Measurements from ENCODE around the gene NHSL2. TPM values are rescaled to one million over a fixed set of nuclear protein-coding genes. Genes with fewer than 3 reads are reported as not detected.

The NHSL2 gene
- total RNA-seq, 2 donors from 2014 or later, result 5.5 to 9.3 TPM

- no peaks in the 10 kb centered on the region for H3K27me3 ChIP-seq
Observed at GRCh38 chrX:72108666-72109065, 198.0 kb downstream of the NHSL2 start.

GRCh38 chrX:72110051-72110875, 199.6 kb downstream of the NHSL2 start:
- H3K36me3 ChIP-seq, result no peaks in the 10 kb centered on the region
- peaks cover 0 to 4% of the 10 kb centered on the region in 2 donors for H3K4me1 ChIP-seq
- TF ChIP-seq CTCF (IDR thresholded peaks at IDR 0.05), result no peak
- H3K4me3 ChIP-seq, result no peak overlapping the region
- no peaks in the 10 kb centered on the region for H3K27me3 ChIP-seq
- DNase-seq (ENCODE audit: low spot score), result no peak
- H3K27ac ChIP-seq, result no peak overlapping the region
- no peaks in the 10 kb centered on the region for H3K9me3 ChIP-seq

More at GRCh38 chrX:72108666-72109065, 198.0 kb downstream of the NHSL2 start:
- H3K27ac ChIP-seq, result no peak overlapping the region
- no peak for DNase-seq (ENCODE audit: low spot score)
- H3K4me3 ChIP-seq, result no peak overlapping the region
- H3K36me3 ChIP-seq, result no peaks in the 10 kb centered on the region
- TF ChIP-seq CTCF (IDR thresholded peaks at IDR 0.05), result no peak
- no peaks in the 10 kb centered on the region for H3K4me1 ChIP-seq
- no peaks in the 10 kb centered on the region for H3K9me3 ChIP-seq

- no peaks in the 10 kb centered on the region for H3K36me3 ChIP-seq
- TF ChIP-seq CTCF (IDR thresholded peaks at IDR 0.05), result no peak
- no peak overlapping the region for H3K27ac ChIP-seq
- H3K27me3 ChIP-seq, result no peaks in the 10 kb centered on the region
- peaks cover 0 to 4% of the 10 kb centered on the region in 2 donors for H3K4me1 ChIP-seq
- H3K4me3 ChIP-seq, result no peak overlapping the region
- no peak for DNase-seq (ENCODE audit: low spot score)
- no peaks in the 10 kb centered on the region for H3K9me3 ChIP-seq
Observed at GRCh38 chrX:72110876-72111708, 200.4 kb downstream of the NHSL2 start.

- TF ChIP-seq CTCF (IDR thresholded peaks at IDR 0.05), result no peak
Observed at GRCh38 chrX:72113461-72113860, 202.8 kb downstream of the NHSL2 start.

GRCh38 chrX:72114306-72114705, 203.7 kb downstream of the NHSL2 start:
- Histone ChIP-seq H3K27me3 (no peaks in the 10 kb centered on the region), H3K9me3 (no peaks in the 10 kb centered on the region), H3K27ac (no peak overlapping the region), H3K4me3 (no peak overlapping the region), H3K36me3 (no peaks in the 10 kb centered on the region), H3K4me1 (peaks cover 0 to 4% of the 10 kb centered on the region in 2 donors)
- TF ChIP-seq CTCF (IDR thresholded peaks at IDR 0.05), result no peak
- no peak for DNase-seq (ENCODE audit: low spot score)

More at GRCh38 chrX:72113461-72113860, 202.8 kb downstream of the NHSL2 start:
- no peak overlapping the region for H3K27ac ChIP-seq
- H3K36me3 ChIP-seq, result no peaks in the 10 kb centered on the region
- H3K4me1 ChIP-seq, result peaks cover 0 to 4% of the 10 kb centered on the region in 2 donors
- H3K27me3 ChIP-seq, result no peaks in the 10 kb centered on the region
- DNase-seq (ENCODE audit: low spot score), result no peak
- H3K9me3 ChIP-seq, result no peaks in the 10 kb centered on the region
- no peak overlapping the region for H3K4me3 ChIP-seq
